Parathyroid adenoma (tissue), 2 donors: Measurements from ENCODE around the gene RASA2.

Experiments used
- H2AFZ ChIP-seq: fragments of 300-600 bp; sonication (generic); one replicate; pipeline ENCODE4 v1.7.0; 2017; ENCODE audit warnings: antibody characterized with exemption, mild to moderate bottlenecking
- H3K27ac ChIP-seq: fragments of 300-600 bp; sonication (generic); one replicate; pipeline ENCODE4 v1.7.0; 2017
- H3K27me3 ChIP-seq: fragments of 300-600 bp; sonication (generic); one replicate; pipeline ENCODE4 v1.7.0; 2017; ENCODE audit warnings: low read length; ENCODE audit not compliant: control insufficient read depth, insufficient read depth
- H3K36me3 ChIP-seq: fragments of 300-600 bp; sonication (generic); one replicate; pipeline ENCODE4 v1.7.0; 2017; ENCODE audit warnings: low read length; ENCODE audit not compliant: control insufficient read depth, insufficient read depth
- H3K4me1 ChIP-seq: fragments of 300-600 bp; sonication (generic); one replicate; pipeline ENCODE4 v1.7.0; 2017; ENCODE audit warnings: control low read depth
- H3K4me2 ChIP-seq: fragments of 300-600 bp; sonication (generic); one replicate; pipeline ENCODE4 v1.7.0; 2017; ENCODE audit warnings: low read length
- H3K4me3 ChIP-seq: fragments of 300-600 bp; sonication (generic); one replicate; pipeline ENCODE4 v1.7.0; 2017; ENCODE audit warnings: low read depth, low read length
- H3K79me2 ChIP-seq: fragments of 300-600 bp; sonication (generic); one replicate; pipeline ENCODE4 v1.7.0; 2017; ENCODE audit warnings: control low read depth
- H3K9ac ChIP-seq: fragments of 300-600 bp; sonication (generic); one replicate; pipeline ENCODE4 v1.7.0; 2017; ENCODE audit warnings: mild to moderate bottlenecking
- H3K9me3 ChIP-seq: fragments of 300-600 bp; sonication (generic); one replicate; pipeline ENCODE4 v1.7.0; 2017; ENCODE audit warnings: low read length; ENCODE audit not compliant: control insufficient read depth
- TF ChIP-seq, protein P1 (sequence below): fragments of 300-600 bp; sonication (generic); IDR thresholded peaks from one replicate; pipeline ENCODE4 v1.7.0; 2017; ENCODE audit warnings: antibody characterized with exemption, mild to moderate bottlenecking
- donor health status: primary hyperparathyroidism.

The RASA2 gene

DNA sequence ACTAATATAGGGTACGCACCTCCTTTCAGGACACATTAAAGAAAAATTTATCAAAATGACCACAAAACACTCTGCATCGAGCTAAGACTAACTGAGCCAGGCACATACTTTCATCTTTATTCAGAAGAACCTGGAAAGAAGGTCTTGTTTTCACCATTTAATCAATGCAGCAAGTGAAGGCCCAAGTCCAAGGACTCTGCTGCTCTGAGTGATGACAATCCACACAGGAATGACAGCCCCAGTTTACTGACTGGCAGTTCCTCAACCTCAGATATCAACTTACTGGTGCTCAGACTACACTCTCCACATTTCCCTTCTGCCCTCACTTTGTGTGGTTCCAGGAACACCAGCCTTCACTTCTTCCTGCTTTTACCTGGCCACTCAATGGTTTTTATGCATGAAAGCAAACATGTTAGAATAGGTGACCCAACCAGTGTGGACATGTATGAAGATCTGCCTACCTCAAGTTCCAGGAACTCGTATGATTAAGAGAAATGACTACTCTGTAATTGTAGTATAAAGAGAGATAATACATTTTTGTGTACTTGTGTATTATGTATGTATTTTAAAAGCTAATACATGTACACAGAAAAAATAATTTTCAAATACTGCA is 29.1 kb upstream of the RASA2 start:
- H3K36me3 ChIP-seq: no peaks in the 10 kb centered on the region
- no peaks in the 10 kb centered on the region for H3K9me3 ChIP-seq
- H3K4me2 ChIP-seq: no peak overlapping the region
- peaks cover 5% of the 10 kb centered on the region for H3K79me2 ChIP-seq
- H2AFZ ChIP-seq: no peak overlapping the region
- H3K4me1 ChIP-seq: no peaks in the 10 kb centered on the region
- H3K4me3 ChIP-seq: no peak overlapping the region
- TF ChIP-seq, protein P1, sequence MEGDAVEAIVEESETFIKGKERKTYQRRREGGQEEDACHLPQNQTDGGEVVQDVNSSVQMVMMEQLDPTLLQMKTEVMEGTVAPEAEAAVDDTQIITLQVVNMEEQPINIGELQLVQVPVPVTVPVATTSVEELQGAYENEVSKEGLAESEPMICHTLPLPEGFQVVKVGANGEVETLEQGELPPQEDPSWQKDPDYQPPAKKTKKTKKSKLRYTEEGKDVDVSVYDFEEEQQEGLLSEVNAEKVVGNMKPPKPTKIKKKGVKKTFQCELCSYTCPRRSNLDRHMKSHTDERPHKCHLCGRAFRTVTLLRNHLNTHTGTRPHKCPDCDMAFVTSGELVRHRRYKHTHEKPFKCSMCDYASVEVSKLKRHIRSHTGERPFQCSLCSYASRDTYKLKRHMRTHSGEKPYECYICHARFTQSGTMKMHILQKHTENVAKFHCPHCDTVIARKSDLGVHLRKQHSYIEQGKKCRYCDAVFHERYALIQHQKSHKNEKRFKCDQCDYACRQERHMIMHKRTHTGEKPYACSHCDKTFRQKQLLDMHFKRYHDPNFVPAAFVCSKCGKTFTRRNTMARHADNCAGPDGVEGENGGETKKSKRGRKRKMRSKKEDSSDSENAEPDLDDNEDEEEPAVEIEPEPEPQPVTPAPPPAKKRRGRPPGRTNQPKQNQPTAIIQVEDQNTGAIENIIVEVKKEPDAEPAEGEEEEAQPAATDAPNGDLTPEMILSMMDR: no peak
- H3K9ac ChIP-seq: no peak overlapping the region
- H3K27ac ChIP-seq: no peak overlapping the region
- no peaks in the 10 kb centered on the region for H3K27me3 ChIP-seq

DNA sequence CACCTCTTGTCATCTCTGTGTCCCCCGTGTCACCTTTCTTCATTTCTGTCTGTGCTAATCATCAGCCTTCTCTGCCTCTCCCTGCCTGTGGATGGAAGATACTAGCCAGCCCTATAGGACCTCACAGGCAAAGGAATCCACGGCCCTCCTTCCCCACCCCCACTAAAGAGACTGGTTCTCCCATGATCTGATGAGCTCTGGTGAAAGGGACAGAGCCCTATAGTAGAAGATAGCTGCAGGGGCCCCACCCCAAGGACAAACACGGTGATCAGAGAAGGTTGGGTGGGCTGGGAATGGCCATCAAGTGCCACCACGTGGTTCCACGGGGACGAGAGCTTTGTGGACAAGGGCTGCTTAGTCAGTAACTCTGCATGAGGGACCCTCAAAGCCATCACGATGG is 27.8 kb upstream of the RASA2 start:
- Histone ChIP-seq H3K9me3 (no peaks in the 10 kb centered on the region), H3K27me3 (no peaks in the 10 kb centered on the region), H3K4me2 (no peak overlapping the region), H3K4me1 (no peaks in the 10 kb centered on the region), H2AFZ (no peak overlapping the region), H3K36me3 (no peaks in the 10 kb centered on the region), H3K27ac (no peak overlapping the region), H3K4me3 (no peak overlapping the region), H3K9ac (no peak overlapping the region), H3K79me2 (peaks cover 3% of the 10 kb centered on the region)
- TF ChIP-seq, protein P1: no peak

DNA sequence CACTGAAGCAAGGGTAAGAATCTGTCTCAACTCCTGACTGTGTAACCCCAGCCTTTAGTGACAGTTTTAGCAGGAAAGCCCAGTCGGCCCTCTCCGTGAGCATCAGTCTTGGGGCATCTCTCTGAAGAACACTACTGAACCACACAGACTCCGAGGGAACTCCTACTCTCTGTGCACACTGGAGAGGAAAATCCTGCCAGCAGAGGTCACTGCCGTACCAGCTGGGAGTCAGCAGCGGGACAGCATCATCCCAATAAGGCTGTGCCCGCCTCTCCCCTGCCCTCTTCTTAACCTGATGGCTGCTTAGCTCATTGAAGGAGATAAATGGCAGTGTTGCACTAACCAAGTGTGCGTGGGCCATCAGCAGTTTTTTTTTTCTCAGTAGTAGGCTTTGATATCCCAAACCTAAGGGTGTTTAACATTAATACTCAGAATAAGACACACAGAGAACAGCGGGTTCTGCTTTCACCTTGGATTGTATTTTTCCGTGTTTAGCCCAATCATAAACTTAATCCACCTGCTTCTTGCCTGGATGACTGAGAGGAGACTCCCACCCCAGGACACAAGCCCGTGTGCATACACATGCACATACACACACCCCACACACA is 26.6 kb upstream of the RASA2 start:
- no peaks in the 10 kb centered on the region for H3K36me3 ChIP-seq
- H3K9me3 ChIP-seq: no peaks in the 10 kb centered on the region
- H3K4me3 ChIP-seq: no peak overlapping the region
- no peak overlapping the region for H3K9ac ChIP-seq
- no peak overlapping the region for H3K4me2 ChIP-seq
- H3K79me2 ChIP-seq: no peaks in the 10 kb centered on the region
- H2AFZ ChIP-seq: no peak overlapping the region
- no peak overlapping the region for H3K27ac ChIP-seq
- TF ChIP-seq, protein P1: peak; percentile 85
- no peaks in the 10 kb centered on the region for H3K27me3 ChIP-seq
- H3K4me1 ChIP-seq: no peaks in the 10 kb centered on the region

DNA sequence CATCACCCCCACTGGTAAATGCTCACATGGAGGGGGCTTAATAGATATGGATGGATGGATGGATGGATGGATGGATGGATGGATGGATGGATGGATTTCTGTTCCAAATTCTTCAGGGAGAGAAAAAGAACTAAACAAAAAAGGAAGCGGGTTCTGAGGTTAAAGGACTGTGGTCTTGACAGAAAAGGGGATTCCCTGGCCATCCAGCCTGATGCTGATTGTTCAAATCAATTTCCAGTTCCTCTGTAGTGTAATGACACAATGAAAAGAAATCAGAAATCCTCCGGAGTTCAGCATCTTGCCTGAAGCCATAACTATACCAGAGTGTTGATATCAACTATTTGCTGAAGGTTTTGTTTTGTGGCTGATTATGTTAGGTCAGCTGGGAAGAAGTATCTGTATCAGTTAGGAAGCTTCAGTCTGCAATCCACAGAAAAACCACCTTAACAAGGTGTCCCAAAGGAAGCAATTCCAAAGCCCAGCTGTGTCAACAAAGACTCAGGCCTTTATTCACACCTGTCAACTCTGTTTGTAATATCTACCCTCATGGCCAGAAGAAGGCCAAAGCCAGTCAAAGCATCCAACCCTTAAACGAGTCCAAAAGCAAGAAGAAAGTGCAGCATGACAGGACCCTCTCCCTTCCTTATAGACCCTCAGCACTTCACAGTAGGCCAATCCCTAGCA is 24.5 kb upstream of the RASA2 start:
- Histone ChIP-seq H3K27me3 (no peaks in the 10 kb centered on the region), H3K4me3 (no peak overlapping the region), H3K27ac (no peak overlapping the region), H3K9me3 (no peaks in the 10 kb centered on the region), H3K9ac (no peak overlapping the region), H3K4me2 (no peak overlapping the region), H2AFZ (no peak overlapping the region), H3K4me1 (no peaks in the 10 kb centered on the region), H3K79me2 (no peaks in the 10 kb centered on the region), H3K36me3 (no peaks in the 10 kb centered on the region)
- TF ChIP-seq, protein P1: no peak
